Activated gamma-delta T cell treated with anti-CD3 and anti-CD28 coated beads, Interleukin-2, amount 50 U/mL, for 16 hours (primary cell): ENCODE data around the gene MAP2K6.

ENCODE experiments used
- DNase-seq: peaks from one replicate; pipeline ENCODE4 v3.0.0-alpha.2; 2020; ENCODE audit warnings: low read depth

MAP2K6 gene

DNA sequence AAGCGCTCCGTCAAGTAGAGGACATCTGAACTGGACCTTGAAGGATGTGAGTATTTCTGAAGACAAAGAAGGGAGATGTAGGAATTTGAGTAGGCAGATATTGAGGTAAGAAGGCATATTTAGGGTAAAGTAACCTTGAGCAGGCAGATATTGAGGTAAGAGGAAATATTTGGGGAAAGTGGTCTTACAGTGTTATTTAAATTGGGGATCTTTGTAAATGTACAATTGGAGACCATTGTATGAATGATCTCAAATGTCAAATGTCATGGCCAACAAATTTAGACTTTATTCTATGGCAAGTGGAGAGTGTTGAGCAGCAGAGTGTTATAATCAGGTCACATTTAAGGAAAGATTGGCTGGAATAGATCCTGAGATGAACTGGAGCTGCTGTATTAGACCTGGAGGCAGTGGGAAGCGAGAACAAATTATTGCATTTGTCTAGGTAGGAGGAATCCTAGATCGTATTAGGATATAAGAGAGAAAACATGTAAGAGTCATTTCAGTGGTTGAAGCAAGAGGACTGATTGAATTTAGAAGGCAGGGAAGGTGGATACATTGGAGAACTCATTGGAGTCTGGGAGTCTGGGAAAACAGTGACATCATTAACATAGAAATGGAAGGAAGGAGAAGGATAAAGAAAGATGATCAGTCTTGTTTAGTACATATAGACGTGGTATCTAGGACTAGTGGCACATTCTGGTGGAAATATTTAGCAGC lies 165.6 kb downstream of the MAP2K6 start:
- no peak for DNase-seq

DNA sequence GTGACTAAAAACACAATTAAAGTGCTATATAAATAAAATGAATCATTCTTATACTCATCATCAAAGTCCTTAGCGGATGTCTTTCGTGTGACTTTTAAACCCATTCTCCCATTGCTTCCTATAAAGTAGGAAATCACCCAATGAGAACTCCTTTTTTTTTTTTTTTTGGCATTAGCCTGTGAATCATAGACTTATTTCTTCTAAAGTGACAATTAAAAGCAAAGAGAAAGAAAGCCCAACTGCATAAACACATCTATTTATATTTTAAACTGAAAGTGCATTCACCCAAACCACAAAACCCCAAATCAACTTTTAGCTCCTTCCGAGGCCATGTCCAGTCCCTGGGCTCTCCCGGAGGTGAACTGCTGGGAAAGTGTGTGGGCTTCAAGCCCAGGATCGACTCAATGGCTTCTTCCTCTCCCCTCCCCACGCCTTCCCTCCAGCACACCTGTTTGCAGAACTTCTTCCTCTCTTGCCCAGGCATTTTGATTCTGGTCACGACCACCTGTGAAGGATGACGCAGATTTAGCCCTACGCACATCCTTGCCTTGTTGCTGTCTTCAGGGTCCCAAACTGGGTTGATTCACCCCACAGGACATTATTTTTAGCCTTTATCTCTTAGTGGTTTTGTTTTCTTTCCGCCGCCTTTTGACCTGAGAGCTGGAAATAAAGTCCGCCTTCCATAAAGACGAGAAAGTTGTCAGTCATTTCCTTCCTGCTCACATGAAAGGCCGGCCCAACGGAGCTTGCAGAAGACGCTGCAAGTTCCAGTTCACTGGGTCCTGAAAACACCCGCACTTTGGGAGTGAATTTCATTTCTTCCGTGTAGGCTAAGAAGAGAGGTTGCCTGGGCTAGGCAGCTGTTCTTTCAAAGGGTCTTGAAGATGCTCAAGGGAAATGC lies 166.8 kb downstream of the MAP2K6 start:
- no peak for DNase-seq

DNA sequence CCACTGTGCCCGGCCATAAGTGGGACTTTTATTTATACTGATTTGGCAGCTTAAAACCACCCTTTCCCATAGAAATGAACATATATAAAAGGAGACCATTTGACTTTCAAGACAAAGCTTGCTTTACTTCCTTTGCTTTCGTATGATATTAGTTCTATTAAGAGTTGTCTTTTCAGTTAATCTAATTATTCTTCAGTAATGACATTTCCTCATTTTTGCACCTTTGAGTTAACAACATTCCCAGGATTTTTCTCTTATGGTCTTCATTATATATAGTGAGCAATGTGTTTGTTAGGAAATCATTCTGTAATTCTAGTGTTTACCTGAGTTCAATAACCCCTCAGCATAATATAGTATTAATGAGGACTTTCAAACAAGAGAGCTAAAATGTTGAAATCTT lies 173.8 kb downstream of the MAP2K6 start:
- DNase-seq, result no peak

DNA sequence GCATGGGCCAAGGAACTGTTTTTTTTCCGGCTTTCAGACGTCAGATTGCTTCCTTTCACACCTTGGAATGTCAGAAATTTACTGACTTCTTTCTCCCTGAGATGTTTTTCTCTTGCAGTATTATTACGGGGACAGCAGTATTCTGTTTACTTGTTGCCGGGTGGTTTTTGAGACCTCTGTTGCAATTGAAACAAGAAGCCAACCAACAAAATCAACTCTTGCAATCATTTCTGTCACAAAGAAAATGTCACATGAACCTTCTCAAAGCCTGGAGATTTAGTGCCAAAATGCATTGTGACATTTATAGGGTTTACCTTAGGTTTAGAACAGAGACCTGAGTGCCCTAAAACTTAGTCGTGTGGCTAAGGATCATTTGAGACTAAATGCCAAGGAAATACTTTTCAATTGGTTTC lies 174.3 kb downstream of the MAP2K6 start:
- no peak for DNase-seq

DNA sequence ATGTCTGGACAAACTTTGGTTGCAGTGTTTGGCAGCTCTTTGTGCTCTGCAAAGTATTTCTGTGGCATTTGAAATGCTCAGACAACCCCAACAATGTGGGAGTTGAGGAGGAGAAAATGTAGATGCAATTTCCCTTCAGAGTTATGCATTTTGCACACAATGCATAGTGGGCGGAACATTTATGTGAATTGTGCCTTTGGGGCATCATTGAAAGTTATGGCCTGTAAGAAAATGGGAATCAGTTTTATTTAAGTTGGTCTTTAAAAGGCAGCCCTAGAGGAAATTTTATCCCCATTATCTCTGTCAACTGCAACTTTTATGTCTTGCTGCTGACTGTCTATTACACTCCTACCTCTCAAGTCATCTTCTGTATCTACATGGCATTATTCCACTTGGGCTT lies 176.2 kb downstream of the MAP2K6 start:
- DNase-seq, result no peak

DNA sequence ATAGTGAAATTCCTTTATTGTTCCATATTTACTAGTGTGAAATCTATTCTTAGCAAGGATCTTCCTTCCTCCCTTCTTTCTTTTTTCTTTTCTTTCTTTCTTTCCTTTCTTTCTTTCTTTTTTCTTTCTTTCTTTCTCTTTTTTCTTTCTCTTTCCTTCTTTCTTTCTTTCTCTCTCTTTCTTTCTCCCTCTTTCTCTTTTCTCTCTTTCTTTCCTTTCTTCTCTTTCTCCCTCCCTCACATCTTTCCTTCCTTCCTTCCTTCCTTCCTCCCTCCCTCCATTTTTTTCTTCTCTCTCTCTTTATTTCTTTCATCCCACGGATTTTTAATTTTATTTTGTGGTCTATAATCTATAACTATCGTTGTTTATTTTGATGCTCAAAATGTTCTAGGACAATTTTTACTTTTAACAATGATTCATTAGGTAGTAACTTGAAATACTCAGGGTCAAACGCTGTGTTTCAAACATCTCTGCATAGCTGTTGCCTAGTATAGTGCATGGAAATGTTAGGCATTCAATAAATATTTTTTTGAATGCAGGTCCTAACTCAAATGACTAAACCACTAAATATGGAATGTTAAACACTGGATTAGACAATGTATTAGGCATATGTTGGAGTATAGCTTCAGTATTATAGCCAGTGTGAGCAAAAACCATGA lies 178.3 kb downstream of the MAP2K6 start:
- DNase-seq, result no peak

DNA sequence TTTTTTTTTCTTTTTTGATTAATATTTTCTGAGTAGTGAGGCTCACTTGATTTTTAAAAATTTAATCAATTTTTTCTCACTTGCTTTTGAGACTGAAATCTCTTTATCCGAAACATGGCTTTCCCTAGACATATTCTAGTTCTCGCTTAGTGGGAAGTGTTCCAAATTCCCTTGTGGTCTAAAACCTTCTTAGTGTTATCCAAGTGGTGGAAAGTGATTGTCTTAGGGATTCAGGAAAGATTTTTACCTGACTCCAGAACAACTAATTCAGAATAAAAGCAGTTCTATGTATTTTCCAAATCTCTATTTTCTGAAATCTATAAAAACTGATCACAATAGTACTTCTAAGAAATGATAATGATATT lies 178.8 kb downstream of the MAP2K6 start:
- no peak for DNase-seq

DNA sequence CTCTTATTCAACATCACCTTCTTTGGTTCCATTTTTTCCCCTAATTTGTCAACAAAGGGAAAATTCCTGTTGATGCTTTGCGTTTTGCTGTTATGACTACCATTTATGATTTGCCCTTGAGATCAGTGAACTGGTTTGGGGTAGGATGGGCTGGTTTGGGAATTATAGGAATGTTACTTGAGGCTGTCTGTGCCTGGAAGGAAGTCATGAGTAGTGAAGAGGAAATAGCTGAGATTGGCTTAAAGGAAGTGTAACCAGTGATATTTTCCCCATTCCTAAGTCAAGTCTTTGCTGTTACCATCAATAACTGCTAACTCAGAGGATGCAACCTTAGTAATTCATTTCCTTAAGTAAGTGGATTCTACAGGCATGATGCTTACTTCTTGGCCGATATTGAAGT lies 179.2 kb downstream of the MAP2K6 start:
- DNase-seq, result no peak

DNA sequence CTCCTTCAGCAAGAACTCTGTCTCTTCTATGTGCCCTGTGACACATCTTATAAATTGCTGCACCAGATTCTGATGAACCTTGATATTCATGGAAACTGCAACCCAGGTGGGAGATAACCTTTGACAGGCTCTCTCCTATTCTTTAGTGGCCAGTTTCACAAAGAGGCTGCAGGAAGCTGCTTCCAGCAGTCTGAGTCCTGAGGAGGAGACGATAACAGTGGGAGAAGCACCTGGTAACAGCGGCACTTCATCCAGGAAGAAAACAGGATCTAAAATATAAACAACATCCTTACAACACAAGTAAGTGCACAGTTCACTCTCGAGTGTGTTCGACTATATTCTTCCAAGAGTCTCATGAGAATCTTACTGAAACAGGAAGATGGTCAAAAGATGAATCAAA lies 180.1 kb downstream of the MAP2K6 start:
- DNase-seq, result no peak

DNA sequence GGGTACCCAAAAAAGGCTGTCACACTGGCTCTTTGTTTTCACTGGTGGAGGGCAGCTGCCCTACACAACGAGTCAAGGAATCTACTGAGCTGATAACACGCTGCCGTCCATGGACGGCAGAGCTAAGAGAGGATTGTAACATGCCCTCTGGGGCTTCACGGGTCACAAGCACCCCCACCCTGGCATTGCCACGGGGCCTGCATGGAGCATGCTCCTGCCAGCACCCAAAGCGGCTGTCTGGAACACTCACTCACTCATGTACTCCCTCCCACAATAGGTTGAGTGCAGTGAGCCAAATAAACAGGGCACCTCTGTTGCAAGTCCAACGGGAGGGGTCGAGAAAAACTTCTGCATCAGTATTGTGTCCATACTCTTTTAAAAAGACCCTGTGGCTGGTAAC lies 181.6 kb downstream of the MAP2K6 start:
- no peak for DNase-seq

DNA sequence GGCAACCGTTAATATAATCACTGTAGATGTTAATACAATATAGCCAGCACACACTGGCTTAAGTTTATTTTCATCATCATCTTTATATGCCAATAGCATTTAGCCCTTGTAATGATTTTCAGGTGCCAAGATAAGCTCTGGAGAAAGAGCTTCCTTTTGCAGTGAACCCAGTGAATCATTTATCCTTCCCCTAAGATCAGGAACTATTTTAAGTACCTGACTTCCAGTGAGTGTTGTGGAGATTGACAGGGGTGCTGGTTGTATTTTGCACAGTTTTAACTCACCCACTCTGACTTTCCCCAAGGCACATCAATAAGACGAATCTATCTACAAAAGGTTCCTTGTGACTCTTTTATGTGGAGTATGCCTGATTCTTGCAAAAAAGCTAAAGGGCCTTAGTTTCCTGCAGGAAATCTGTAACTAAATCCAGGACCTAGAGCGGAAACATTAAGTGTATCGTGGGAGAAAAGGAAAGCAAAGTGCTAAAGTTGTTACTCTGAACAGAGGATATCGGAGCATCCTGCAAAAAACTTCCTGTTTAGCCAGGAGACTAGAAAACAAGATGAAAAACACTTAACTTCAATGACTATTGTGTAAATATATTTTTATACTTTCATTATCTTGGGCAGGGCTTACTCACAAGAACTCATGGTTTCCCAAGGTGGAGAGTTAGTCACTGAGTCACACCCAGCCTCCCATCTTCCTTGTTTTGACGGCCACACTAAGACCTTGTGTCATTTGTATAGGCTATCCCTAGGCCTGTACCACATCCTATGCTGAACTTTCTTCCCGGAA lies 183.6 kb downstream of the MAP2K6 start:
- DNase-seq, result no peak

DNA sequence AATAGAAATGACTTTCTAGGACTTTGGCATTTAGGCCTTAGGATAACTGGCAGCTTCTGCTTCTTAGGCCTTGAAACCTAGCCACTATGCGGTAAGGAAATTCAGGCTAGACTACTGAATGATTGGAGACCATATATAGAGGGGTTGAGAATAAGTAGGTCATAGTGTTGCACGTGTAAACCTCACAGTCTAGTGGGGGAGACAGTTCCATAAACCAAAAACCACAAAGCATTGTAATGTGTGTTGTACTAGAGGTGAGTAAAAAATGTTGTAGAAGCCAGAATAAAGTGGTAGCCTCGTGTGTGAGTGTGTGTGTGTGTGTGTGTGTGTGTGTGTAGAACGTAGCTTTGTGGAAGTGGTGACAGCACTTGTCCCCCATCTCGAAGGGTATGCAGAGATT lies 188.5 kb downstream of the MAP2K6 start:
- DNase-seq, result no peak
